Measurements from ENCODE around the gene CLSTN1. TPM values are rescaled to one million over a fixed set of nuclear protein-coding genes. Genes with fewer than 3 reads are reported as not detected.
A peak's percentile ranks its signal among the peaks of the same experiment; 100 is the strongest.
"Not testable (repeated sequence)": the region's sequence is repeated elsewhere in the genome, so short reads cannot be mapped to it uniquely, and the experiment has no call there.

Gene CLSTN1
- total and polyA plus RNA-seq, 12 donors = 37.1 to 79.8 (median 63.8) TPM

DNA sequence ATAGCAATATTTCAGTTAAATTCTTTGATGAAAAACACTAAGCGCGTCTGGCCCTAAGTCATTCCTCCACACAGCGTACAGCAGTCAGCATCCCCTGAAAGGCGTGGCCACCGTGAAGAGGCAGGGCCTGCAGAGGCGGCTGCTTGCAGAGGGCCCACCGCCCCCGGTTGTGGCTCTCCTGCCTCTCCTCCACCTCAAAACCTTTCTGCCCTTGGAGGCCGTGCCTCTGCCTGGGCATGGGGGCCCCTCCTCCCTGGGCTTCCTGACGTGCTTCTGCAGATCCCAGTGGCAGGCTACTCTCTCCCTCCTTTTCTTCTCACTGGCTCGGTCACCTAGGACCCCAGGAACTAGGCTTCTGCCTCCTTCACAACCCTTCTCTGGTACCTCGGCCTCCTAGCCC, 16.2 kb downstream of the CLSTN1 start:
- ATAC-seq = peak in 1 of 8 donors; percentile 23
- intact Hi-C loops (cut with DNase I) = no loop called here

DNA sequence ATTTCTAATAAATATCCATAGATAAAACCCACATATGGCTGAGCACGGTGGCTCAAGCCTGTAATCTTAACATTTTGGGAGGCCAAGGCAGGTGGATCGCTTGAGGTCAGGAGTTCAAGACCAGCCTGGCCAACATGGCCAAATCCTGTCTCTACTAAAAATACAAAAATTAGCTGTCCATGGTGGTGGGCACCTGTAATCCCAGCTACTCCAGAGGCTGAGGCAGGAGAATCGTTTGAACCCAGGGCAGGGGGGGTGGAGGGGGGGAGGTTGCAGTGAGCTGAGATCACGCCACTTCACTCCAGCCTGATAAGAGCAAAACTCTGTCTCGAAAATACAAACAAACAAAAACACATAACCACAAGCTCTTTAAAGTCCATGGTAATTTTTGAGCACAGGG, 17.8 kb downstream of the CLSTN1 start:
- H3K4me3 ChIP-seq; H3K27ac ChIP-seq; ATAC-seq; H3K27me3 ChIP-seq; H3K36me3 ChIP-seq; H3K9me3 ChIP-seq; intact Hi-C loops (cut with DNase I); DNase-seq: not testable (repeated sequence)
- H3K4me1 ChIP-seq = peaks cover 2 to 42% (median 13%) of the 10 kb centered on the region in 9 donors
- 81 to 84% methylated on average over 5 of the region's 5 CpGs for WGBS, 2 donors

More for the DNA sequence above, 16.2 kb downstream of the CLSTN1 start:
- Histone ChIP-seq H3K27ac (no peak overlapping the region), H3K4me3 (no peak overlapping the region), H3K36me3 (peaks cover 0 to 3% (median 0%) of the 10 kb centered on the region in 9 donors), H3K9me3 (no peaks in the 10 kb centered on the region), H3K4me1 (peaks cover 3 to 51% (median 24%) of the 10 kb centered on the region in 9 donors), H3K27me3 (no peaks in the 10 kb centered on the region)
- no peak for TF ChIP-seq CTCF (IDR thresholded peaks at IDR 0.05)
- DNase-seq = no peak
- WGBS, 2 donors = 74 to 77% methylated on average over 11 to 12 of the region's 12 CpGs

DNA sequence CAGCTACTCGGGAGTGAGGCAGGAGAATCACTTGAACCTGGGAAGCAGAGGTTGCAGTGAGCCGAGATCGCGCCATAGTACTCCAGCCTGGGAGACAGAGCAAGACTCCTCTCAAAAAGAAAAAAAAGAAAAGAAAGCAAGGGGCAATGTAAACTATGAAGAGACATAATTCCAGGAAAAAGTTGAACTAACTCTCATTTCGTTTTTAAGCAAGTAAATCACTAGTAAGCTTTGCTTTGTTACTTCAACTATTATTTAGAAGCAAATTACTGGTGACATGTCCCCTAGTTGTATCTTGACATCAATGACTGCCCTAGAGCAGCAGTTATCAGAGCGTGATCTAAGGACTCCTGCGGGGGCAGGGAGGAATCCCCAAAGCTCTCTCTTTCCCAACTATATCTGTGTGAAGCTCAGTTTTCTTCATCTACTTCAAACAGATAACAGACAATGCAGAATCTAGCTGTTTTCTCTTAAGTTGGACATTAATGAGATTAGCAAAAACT, 18.7 kb downstream of the CLSTN1 start:
- H3K4me1 ChIP-seq = peaks cover 2 to 35% (median 10%) of the 10 kb centered on the region in 9 donors
- no peak for TF ChIP-seq CTCF (IDR thresholded peaks at IDR 0.05)
- H3K27ac ChIP-seq = no peak overlapping the region
- peaks cover 0 to 3% (median 0%) of the 10 kb centered on the region in 9 donors for H3K36me3 ChIP-seq
- H3K9me3 ChIP-seq = no peaks in the 10 kb centered on the region
- 79 to 82% methylated on average over 7 of the region's 7 CpGs for WGBS, 2 donors
- H3K27me3 ChIP-seq = no peaks in the 10 kb centered on the region
- ATAC-seq (no peak), DNase-seq (no peak)
- H3K4me3 ChIP-seq = no peak overlapping the region
- intact Hi-C loops (cut with DNase I) = no loop called here

DNA sequence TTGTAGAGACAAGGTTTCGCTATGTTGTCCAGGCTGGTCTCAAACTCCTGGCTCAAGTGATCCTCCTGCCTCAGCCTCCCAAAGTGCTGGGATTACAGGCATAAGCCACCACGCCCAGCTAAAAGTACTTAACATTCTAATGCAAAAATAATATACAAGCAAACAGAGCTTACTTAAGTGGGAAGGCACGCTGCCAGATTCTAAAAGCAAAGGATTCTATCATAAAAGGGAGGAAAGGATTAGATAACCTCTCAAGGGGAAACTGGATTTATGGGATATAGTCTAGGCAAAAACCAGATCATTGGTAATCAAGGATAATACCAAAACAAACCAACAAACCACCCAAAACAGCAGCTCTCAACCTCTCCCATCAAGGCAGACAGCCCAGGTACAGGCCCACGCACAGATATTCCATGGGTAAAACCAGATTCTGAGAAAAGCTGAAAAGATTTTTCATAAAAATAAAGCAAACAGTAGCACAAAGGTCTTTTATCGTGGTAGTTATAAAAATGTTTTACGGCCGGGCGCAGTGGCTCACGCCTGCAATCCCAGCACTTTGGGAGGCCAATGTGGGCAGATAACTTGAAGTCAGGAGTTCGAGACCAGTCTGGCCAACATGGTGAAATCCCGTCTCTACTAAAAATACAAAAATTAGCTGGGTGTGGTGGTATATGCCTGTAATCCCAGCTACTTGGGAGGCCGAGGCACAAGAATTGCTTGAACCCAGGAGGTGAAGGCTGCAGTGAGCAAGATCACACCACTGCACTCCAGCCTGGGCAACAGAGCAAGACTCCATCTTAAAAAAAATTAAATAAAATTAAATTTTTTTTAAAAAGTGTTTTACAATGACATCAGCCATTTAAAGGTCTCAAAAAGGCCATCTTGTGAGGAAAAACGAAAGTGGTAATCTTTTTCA, 20.5 kb downstream of the CLSTN1 start:
- DNase-seq; H3K9me3 ChIP-seq; H3K27me3 ChIP-seq; H3K27ac ChIP-seq; H3K4me3 ChIP-seq; H3K36me3 ChIP-seq; intact Hi-C loops (cut with DNase I); ATAC-seq: not testable (repeated sequence)
- peaks cover 0 to 28% (median 17%) of the 10 kb centered on the region in 9 donors for H3K4me1 ChIP-seq
- 94% methylated on average over 13 of the region's 13 CpGs for WGBS, 2 donors

- H3K9me3 ChIP-seq = no peaks in the 10 kb centered on the region
- ATAC-seq = no peak
- no peak for TF ChIP-seq CTCF (IDR thresholded peaks at IDR 0.05)
- H3K27ac ChIP-seq = no peak overlapping the region
- no peaks in the 10 kb centered on the region for H3K27me3 ChIP-seq
- H3K4me3 ChIP-seq = no peak overlapping the region
- H3K36me3 ChIP-seq = no peaks in the 10 kb centered on the region
- intact Hi-C loops (cut with DNase I) = no loop called here
- H3K4me1 ChIP-seq = peaks cover 3 to 37% (median 26%) of the 10 kb centered on the region in 9 donors
- WGBS, 2 donors = 96 to 100% methylated on average over 1 of the region's 1 CpG
- DNase-seq = no peak
Measured at GRCh38 chr1:9801909-9802308, 21.9 kb downstream of the CLSTN1 start.

Measured in heart right ventricle (tissue), 16 donors.